ENCODE results near the gene KIR3DL1.
"Not testable (repeated sequence)": the region's sequence is repeated elsewhere in the genome, so short reads cannot be mapped to it uniquely, and the experiment has no call there.

Gene KIR3DL1

GRCh38 chr19:54814571-54814970 is 1.7 kb upstream of the KIR3DL1 start:
- DNase-seq (ENCODE audit: low read depth): not testable (repeated sequence)

- DNase-seq (ENCODE audit: low read depth): no peak
Observed at GRCh38 chr19:54817670-54818536, 1.6 kb downstream of the KIR3DL1 start.

DNA sequence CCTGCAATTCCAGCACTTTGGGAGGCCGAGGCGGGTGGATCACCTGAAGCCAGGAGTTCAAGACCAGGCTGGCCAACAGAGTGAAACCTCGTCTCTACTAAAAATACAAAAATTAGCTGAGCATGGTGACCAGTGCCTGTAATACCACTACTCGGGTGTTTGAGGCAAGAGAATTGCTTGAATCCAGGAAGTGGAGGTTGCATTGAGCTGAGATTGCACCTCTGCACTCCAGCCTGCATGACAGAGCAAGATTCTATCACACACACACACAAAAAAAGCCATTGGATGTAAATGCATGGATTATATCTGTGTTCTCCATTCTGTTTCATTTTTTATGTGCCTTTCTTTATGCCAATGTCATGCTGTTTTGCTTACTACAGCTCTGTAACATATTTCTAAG is 8.1 kb downstream of the KIR3DL1 start:
- DNase-seq (ENCODE audit: low read depth): not testable (repeated sequence)

GRCh38 chr19:54825326-54825725 is 9.1 kb downstream of the KIR3DL1 start:
- not testable (repeated sequence) for DNase-seq (ENCODE audit: low read depth)

DNA sequence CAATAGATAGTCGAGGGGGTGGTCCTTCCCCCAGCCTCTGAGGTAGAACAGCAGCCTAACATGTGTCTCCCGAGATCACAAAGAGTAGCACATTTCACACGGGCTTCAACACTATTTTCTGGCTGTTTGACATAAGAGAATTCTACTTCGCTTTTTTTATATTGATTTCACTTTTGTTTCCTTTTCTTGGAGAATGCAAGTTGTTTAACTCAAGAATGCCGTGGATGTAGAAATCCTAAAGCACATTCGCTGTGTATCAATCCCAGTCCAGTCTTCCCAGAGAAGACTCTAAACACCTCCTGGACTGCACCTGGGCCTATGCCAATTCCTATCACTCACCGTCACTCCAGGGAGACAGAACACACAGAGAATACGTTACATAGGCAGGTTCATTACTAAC is 11.8 kb downstream of the KIR3DL1 start:
- not testable (repeated sequence) for DNase-seq (ENCODE audit: low read depth)

DNA sequence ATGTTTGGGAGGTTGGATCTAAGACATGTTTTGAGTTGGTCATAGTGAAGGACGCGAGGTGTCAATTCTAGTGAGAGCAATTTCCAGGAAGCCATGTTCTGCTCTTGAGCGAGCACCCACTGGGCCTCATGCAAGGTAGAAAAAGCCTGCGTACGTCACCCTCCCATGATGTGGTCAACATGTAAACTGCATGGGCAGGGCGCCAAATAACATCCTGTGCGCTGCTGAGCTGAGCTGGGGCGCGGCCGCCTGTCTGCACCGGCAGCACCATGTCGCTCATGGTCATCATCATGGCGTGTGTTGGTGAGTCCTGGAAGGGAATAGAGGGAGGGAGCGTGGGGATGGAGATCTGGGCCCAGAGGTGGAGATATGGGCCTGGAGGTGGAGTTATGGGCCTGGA is 16.2 kb downstream of the KIR3DL1 start, which contains the start of gene KIR2DS4:
Gene KIR2DS4, plus strand, starts transcription at position 181 of the 400 bp plus-strand sequence.
- not testable (repeated sequence) for DNase-seq (ENCODE audit: low read depth)

GRCh38 chr19:54835126-54835525 is 18.9 kb downstream of the KIR3DL1 start:
- DNase-seq (ENCODE audit: low read depth): not testable (repeated sequence)

DNA sequence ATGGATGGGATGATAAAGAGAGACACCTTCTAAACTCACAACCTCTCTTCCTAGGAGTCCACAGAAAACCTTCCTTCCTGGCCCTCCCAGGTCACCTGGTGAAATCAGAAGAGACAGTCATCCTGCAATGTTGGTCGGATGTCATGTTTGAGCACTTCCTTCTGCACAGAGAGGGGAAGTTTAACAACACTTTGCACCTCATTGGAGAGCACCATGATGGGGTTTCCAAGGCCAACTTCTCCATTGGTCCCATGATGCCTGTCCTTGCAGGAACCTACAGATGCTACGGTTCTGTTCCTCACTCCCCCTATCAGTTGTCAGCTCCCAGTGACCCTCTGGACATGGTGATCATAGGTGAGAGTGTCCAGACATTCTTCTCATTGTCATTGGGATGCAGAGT is 21.3 kb downstream of the KIR3DL1 start:
- DNase-seq (ENCODE audit: low read depth): not testable (repeated sequence)

DNA sequence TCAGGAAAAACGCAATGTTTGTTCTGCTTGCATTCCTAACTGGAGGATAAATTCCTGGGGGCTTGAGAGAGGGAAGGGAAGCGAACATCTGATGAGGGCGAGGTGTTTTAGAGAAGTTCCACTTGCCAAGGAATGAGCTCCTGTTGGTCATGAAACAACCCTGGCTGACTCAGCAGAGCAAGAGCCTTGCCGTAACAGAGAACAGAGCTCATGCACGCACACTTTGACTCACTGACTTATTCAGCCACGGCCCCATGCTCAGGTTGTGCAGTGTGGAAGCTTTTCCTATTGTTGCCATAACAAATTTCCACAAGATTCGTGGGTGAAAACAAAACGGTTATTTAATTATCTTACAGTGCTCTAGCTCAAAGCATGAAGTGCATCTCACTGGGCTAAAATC is 26.9 kb downstream of the KIR3DL1 start:
- not testable (repeated sequence) for DNase-seq (ENCODE audit: low read depth)

GRCh38 chr19:54850061-54850640 is 33.9 kb downstream of the KIR3DL1 start, which contains the start of gene KIR3DL2:
Gene KIR3DL2 (plus strand): TSS chr19:54850443. CDS start chr19:54850476, 33 bp downstream.
- not testable (repeated sequence) for DNase-seq (ENCODE audit: low read depth)

- no peak for DNase-seq (ENCODE audit: low read depth)
Observed at GRCh38 chr19:54850930-54851329, 34.7 kb downstream of the KIR3DL1 start.

- no peak for DNase-seq (ENCODE audit: low read depth)
Observed at GRCh38 chr19:54851353-54851752, 35.1 kb downstream of the KIR3DL1 start.

- not testable (repeated sequence) for DNase-seq (ENCODE audit: low read depth)
Observed at GRCh38 chr19:54855241-54855640, 39.0 kb downstream of the KIR3DL1 start.

- DNase-seq (ENCODE audit: low read depth): not testable (repeated sequence)
Observed at GRCh38 chr19:54858476-54858875, 42.2 kb downstream of the KIR3DL1 start.

- not testable (repeated sequence) for DNase-seq (ENCODE audit: low read depth)
Observed at GRCh38 chr19:54859421-54859820, 43.2 kb downstream of the KIR3DL1 start.

DNA sequence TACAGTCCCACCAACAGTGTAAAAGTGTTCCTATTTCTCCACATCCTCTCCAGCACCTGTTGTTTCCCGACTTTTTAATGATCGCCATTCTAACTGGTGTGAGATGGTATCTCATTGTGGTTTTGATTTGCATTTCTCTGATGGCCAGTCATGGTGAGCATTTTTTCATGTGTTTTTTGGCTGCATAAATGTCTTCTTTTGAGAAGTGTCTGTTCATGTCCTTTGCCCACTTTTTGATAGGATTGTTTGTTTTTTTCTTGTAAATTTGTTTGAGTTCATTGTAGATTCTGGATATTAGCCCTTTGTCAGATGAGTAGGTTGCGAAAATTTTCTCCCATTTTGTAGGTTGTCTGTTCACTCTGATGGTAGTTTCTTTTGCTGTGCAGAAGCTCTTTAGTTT is 47.2 kb downstream of the KIR3DL1 start:
- not testable (repeated sequence) for DNase-seq (ENCODE audit: low read depth)

- no peak for DNase-seq (ENCODE audit: low read depth)
Observed at GRCh38 chr19:54871696-54872095, 55.4 kb downstream of the KIR3DL1 start.

- DNase-seq (ENCODE audit: low read depth): no peak
Observed at GRCh38 chr19:54873990-54874389, 57.7 kb downstream of the KIR3DL1 start, which contains the start of gene FCAR. Gene FCAR (plus strand): TSS chr19:54874235. CDS start chr19:54874290, 55 bp downstream.

- DNase-seq (ENCODE audit: low read depth): no peak
Observed at GRCh38 chr19:54875506-54875905, 59.2 kb downstream of the KIR3DL1 start.

DNA sequence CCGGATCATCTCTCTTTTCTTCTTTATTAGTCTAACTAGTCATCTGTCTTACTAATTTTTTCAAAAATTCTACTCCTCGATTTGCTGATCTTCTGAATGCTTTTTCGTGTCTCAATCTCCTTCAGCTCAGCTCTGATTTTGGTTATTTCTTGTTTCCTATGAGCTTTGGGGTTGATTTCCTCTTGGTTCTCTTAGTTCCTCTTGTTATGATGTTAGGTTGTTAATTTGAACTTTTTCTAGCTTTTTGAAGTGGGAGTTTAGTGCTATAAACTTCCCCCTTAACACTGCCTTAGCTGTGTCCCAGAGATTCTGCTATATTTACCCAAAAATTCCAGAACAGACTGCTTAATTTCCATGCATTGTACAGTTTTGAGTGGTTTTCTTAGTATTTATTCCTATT is 61.2 kb downstream of the KIR3DL1 start:
- DNase-seq (ENCODE audit: low read depth): no peak

Measured in GM04504 (cell line).